ENCODE results near the gene ZNF652. TPM values are rescaled to one million over a fixed set of nuclear protein-coding genes. Genes with fewer than 3 reads are reported as not detected.

Gene ZNF652
- 6.1 to 10.2 TPM (median 6.3 TPM) in 5 replicates for total RNA-seq (2022; extraction: Qiagen RNA extraction)

GRCh38 chr17:49361902-49362722, at the start of gene ZNF652:
Gene ZNF652 (minus strand): TSS chr17:49362250. CDS start chr17:49317725, 44,525 bp downstream.

Other genes with a start within 250 kb of the ZNF652 start
- 0.32 to 0.67 TPM (median 0.40 TPM) in 5 replicates for gene B4GALNT2, start 229.5 kb downstream of the ZNF652 start, total RNA-seq (2022; extraction: Qiagen RNA extraction)
- gene GNGT2, start 151.7 kb downstream of the ZNF652 start, total RNA-seq (2022; extraction: Qiagen RNA extraction), result 0.43 to 0.63 TPM (median 0.46 TPM) in 5 replicates
- gene ABI3, start 151.5 kb downstream of the ZNF652 start, total RNA-seq (2022; extraction: Qiagen RNA extraction), result not detected in 5 replicates
- 0.40 to 0.92 TPM (median 0.55 TPM) in 5 replicates for gene PHOSPHO1, start 131.5 kb downstream of the ZNF652 start, total RNA-seq (2022; extraction: Qiagen RNA extraction)
- gene PHB1, start 52.6 kb upstream of the ZNF652 start, total RNA-seq (2022; extraction: Qiagen RNA extraction), result 342 to 473 TPM (median 453 TPM) in 5 replicates
- gene NGFR, start 133.0 kb upstream of the ZNF652 start, total RNA-seq (2022; extraction: Qiagen RNA extraction), result 0.32 to 0.82 TPM (median 0.78 TPM) in 5 replicates
- 0.23 to 0.37 TPM (median 0.31 TPM) in 5 replicates for gene NXPH3, start 213.6 kb upstream of the ZNF652 start, total RNA-seq (2022; extraction: Qiagen RNA extraction)